GM12873 (cell line): ENCODE data around the gene MINDY4.

ENCODE experiments used
- TF ChIP-seq, protein P1 (sequence below): IDR thresholded peaks from 2 replicates; pipeline ENCODE4 v1.5.1; 2012; ENCODE audit warnings: low read depth, mild to moderate bottlenecking, moderate library complexity, low read length, control low read depth; ENCODE audit not compliant: insufficient read depth; ENCODE audit errors: missing control alignments

Gene MINDY4

DNA sequence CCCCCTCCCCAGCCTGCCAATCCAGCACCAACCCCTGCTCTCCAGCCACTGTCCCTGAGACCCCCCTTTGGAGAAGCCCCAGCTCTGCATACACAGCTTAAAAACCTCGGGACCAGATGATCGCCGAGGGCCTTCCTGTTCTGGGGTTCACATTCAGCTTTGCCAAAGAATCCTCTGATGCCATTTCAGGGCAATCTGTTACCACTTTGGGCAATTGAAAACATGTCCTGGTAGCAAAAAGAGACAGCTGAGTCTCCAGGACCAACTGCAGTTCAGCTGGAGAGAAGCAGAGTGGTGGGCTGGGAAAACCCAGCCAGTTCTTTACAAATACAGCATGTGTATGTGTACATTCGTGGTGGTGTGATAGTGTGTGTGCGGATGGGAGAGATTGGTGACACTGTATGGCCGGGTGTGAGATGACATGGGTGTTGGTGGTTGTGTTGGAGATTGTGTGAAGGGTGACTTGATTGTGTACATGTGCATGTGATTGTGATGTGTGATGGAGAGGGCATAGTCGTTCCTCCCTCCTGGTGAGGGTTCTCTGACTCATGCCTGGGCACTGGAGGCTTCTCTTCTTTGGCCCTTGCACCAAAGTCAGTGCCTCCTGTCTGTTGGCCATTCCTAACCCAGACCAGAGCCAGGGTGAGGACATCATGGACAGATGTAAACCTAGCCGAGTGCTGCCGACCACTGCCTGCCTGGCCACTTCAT is 91.9 kb downstream of the MINDY4 start:
- TF ChIP-seq, protein P1, sequence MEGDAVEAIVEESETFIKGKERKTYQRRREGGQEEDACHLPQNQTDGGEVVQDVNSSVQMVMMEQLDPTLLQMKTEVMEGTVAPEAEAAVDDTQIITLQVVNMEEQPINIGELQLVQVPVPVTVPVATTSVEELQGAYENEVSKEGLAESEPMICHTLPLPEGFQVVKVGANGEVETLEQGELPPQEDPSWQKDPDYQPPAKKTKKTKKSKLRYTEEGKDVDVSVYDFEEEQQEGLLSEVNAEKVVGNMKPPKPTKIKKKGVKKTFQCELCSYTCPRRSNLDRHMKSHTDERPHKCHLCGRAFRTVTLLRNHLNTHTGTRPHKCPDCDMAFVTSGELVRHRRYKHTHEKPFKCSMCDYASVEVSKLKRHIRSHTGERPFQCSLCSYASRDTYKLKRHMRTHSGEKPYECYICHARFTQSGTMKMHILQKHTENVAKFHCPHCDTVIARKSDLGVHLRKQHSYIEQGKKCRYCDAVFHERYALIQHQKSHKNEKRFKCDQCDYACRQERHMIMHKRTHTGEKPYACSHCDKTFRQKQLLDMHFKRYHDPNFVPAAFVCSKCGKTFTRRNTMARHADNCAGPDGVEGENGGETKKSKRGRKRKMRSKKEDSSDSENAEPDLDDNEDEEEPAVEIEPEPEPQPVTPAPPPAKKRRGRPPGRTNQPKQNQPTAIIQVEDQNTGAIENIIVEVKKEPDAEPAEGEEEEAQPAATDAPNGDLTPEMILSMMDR, result no peak

DNA sequence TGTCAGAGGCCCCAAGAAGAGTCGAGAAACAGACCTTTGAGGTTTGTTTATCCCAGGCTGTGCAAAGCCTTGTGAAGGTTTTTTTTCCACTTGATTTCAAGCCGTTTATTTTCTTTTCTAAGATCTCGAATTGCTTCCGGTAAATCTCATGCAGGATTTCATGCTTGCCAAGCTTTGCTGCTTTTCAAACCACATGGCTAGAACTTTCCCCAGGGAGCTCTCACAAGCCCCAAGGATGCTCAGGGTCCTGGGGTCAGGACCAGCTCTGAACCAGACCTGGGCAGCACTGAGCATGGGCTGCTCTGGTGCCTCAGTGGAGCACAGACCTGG is 92.5 kb downstream of the MINDY4 start:
- TF ChIP-seq, protein P1, result no peak

GRCh38 chr7:30864101-30864500 is 92.9 kb downstream of the MINDY4 start:
- TF ChIP-seq, protein P1, result no peak

GRCh38 chr7:30865076-30865475 is 93.9 kb downstream of the MINDY4 start:
- TF ChIP-seq, protein P1, result no peak

DNA sequence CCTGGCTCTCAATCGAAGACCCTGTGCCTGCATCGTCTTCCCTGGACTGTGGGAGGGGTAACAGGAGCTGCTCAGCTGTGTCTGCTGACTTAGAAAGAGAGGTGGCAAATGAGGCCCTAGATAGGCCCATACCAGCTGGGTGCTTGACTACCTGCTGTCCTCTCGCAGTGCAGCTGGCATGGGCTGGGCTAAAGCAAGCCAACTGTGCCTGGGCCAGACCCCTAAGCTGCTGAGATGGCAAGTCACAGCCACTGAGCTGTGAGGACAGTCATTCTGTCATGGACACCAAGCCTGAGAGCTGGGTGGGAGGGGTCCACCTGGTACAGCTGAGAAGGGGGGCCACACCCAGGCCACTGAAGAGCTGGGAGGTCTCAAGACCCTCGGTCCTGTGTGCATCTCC is 94.6 kb downstream of the MINDY4 start:
- TF ChIP-seq, protein P1, result no peak

- TF ChIP-seq, protein P1, result no peak
These were observed 95.7 kb downstream of the MINDY4 start for GRCh38 chr7:30866939-30867338.

- TF ChIP-seq, protein P1, result no peak
These were observed 96.3 kb downstream of the MINDY4 start for GRCh38 chr7:30867483-30867882.
